HG03442 (cell line): ENCODE measurements around the gene ACKR1.

Experiments used
- ATAC-seq: cut with Tn5 transposase; IDR thresholded peaks from one replicate; pipeline ENCODE4 v1.9.1; 2021; ENCODE audit warnings: mild to moderate bottlenecking, moderate library complexity; ENCODE audit not compliant: unreplicated experiment

Gene ACKR1

DNA sequence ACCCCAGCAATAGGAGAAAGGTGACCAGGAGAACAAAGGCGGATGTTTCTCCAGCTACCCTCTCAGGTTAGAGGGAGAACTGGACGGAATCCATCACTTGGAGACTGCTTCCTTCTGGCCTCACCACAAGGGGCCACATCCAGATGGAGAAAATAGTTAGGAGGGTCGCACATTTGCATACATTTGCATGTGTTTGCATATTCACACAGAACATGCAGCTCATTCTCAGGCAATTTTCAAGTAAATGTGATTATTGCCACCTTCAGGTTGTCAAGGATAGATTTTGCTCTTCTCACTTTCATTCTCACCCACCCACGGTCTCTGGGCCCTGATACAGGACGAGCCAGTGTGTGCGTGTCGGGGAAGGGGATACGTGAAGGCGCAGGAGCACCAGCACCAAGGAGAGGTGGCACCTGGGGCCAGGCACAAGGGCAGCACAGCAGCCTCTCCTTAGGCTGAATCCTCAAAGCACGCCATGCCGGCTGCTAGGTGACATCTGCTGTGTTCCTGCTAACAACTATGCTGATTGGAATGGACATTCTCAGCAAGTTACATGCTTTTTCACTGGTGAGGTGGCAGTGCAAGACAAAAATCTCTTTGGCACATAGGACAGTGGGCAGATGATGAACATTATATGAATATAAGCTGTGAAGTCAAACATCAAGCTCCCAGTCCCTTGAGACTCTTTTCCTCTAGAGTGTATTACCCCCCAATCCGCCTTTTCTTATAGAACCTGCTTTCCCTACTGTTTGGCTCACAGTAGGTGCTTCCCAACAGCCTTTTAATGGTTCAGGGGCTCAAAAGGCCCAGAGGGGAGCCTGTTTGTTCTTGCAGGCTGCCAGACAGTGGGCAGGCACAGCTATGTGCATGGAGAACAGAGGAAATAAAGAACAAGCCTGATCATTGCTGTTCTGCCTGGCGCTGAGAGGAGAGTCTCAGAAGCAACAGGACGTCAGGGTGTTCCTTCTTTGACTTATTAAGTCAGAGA lies 14.3 kb downstream of the ACKR1 start:
- no peak for ATAC-seq

DNA sequence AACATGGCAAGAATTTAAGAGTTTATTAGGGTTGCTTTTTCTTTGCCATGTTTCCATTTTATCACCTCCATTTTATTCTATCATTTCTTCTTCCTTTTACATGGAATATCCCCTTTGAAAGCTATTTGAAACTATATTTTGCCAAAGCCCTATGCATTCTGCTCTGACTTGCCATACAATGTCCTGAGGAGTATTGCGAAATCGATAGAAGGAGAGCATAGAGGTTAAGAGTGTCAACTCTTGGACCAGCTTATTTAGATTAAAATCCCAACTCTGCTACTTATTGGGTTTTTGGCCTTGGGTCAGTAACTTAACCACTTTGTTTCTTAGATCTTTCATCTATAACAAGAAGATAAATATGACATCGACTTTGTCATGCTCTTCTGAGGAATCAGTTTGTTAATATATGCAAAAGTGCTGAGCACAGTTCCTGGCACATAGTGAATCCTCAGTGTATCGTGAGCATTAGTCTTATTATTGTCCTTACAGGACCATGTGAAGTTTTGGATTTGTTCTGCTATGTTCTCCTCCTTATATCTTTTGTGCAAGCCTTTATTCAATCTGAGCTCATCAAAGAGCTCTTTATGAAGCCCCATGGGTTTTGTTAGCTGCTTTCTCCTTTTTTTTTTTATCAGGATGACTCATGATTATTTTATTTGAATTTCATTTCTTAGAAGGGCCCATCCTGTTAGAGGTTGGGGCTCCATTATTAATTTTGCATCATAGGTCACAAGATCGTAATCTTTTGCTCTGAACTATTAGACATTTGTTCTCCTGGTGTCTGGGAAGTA lies 17.6 kb downstream of the ACKR1 start:
- no peak for ATAC-seq

DNA sequence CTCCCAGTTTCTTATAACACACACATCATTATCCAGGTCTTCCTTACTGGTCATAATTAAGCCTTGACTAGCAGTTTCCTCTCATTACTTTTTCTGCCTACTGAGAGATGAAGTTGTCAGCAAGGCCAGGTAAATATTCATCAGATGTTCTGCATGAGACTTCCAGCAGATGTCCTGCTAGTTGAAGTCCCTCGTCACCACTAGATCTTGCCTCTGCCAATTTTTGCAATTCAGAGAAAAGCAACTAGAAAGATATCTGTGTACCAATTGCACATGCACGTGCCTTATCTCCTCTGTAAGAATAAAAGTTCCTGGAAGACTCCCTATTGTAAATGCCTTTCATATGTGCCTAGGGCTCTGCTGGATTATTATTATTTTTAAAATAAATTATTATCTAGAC lies 18.3 kb downstream of the ACKR1 start:
- ATAC-seq: no peak

DNA sequence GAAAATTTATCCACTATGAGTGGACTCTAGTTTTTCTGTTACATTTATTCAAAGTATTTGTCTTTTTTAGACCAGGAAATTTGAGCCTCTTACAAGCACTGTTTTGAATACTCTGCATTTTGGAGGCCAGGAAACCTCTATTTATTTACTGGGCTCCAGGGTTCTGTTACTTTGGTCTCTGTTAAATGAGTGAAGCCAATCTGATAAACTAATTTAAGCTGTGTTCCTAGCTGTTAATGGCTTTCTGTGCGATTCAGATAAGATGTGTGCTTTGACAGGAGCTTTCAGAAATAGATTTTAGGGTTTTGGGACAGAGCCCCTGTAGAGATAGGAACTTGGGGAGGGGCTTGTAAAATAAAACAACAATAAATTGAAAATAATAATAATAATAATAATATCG lies 23.9 kb downstream of the ACKR1 start:
- ATAC-seq: no peak

DNA sequence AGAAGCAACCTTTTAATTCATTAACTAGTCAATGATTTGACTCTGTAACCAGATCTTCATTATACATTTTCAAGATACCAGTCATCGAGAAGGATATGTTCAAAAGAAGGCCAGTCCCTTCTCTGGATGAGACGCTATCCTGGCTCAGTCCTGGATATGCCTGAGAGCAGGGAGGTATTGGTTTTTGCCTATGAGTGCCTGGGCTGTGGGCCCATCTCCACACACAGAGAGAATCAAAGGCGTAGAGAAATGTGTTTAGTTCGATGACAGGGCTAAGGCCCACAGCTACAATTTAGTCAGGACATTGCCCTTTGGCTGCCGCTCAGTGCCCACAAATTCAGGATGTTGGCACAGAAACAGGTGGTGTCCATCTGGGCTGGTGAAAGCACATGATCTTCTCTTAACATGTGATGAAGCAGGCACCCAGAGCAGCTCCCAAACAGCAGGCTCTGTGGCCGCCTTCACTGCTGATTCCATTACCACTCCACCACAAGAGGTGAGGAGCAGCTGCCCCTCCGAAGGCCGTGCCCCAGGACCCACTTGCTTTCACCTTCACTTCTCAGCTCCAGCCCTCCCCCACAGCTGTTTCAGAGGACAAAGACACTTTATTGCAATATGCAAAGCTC lies 24.7 kb downstream of the ACKR1 start:
- ATAC-seq: no peak

- no peak for ATAC-seq
These were observed 25.2 kb downstream of the ACKR1 start for GRCh38 chr1:159229896-159230295.

GRCh38 chr1:159239551-159240220 lies 35.0 kb downstream of the ACKR1 start:
- ATAC-seq: peak; percentile 80

DNA sequence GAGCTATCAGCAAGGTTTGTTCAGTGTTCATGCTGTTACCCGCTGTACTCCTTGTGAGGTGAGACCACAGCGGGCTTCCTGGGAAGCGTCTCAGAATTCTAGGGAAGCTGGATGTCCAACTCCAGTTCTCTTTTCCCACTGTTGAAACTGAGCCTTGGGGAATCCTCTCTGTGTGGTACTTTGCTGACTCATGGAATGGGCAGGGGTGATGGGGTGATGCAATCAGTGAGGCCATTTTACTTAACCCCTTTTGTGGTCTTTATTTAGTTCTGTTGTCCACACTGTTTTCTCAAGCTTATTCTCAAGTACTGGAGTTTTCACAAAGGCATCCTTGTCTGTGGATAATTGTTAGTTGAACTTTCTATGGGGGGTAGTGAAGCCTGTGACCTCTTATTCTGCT lies 42.6 kb downstream of the ACKR1 start:
- ATAC-seq: no peak

- ATAC-seq: no peak
These were observed 43.6 kb downstream of the ACKR1 start for GRCh38 chr1:159248311-159248710.

GRCh38 chr1:159250638-159251216 lies 46.1 kb downstream of the ACKR1 start:
- ATAC-seq: no peak
